NCI-H82 (cell line): ENCODE results near the gene SPEN.

Experiments
- DNase-seq: peaks from one replicate; lab custom pipeline; 2025; lab: John Stamatoyannopoulos, UW

Gene SPEN

GRCh38 chr1:15985611-15986297, 138.2 kb downstream of the SPEN start:
- no peak for DNase-seq

GRCh38 chr1:15988856-15989736, 141.6 kb downstream of the SPEN start:
- DNase-seq, result no peak

GRCh38 chr1:15989776-15990175, 142.3 kb downstream of the SPEN start:
- no peak for DNase-seq
